Measurements from ENCODE around the gene SLC17A7.

SLC17A7 gene

DNA sequence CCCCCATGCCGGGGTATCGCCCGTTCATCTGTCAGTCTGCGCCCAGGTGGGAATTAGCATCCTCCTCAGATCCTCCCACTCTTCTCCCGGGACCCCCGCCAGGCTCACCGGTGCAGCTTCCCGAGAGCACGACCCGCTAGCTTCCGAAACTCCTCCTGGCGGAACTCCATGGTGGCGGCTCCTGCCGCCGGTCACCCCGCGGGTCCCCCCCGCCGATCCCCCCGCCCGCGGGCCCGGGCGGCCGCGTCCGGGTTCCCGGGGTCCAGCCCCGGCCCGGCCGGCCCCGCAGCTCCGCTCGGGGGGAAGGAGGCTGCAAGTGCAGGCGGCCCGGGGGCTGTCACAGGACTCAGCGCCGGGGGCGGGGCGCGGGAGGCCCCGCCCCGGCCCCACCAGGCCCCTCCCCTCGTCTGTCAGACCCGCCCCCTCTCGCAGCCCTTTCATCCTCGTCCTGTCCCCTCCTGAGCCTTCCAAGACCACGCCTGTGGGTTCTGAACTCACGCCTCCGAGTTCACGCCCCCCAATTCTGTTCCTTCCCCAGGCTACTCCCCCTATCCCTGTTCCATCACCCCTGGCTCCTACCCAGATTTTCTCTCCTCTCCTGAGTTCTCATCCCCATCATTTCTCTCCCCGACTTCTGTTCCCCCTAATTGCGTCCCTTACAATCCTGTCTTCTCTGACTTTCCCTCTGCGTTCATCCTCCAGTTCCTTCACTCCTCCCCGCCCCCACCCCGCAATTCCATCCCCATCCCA lies at the start of gene SLC17A7:
TSS of gene SLC17A7 (minus strand) at position 318 of the 750 bp plus-strand sequence. CDS start at position 170, 148 bp downstream.
- no peak within 1 kb of the TSS for H3K27ac ChIP-seq (ENCODE audit: low read length)
- H3K4me3 ChIP-seq (ENCODE audit: low read depth in 1 of 2, low read length in 2 of 2): peak within 1 kb of the TSS; percentile 16 to 40
- no peaks in the 10 kb centered on the region for H3K36me3 ChIP-seq (ENCODE audit: control insufficient read depth in 1 of 2, insufficient read depth in 2 of 2, low read length in 2 of 2)
- H3K4me1 ChIP-seq (ENCODE audit: control insufficient read depth in 1 of 2, insufficient read depth in 2 of 2, low read length in 2 of 2): peaks cover 3 to 23% of the 10 kb centered on the region in 2 donors
- no peaks in the 10 kb centered on the region for H3K9me3 ChIP-seq (ENCODE audit: control insufficient read depth in 1 of 2, low read length in 2 of 2)
- peaks cover 43% of the 10 kb centered on the region for H3K27me3 ChIP-seq (ENCODE audit: low read depth, low read length)

DNA sequence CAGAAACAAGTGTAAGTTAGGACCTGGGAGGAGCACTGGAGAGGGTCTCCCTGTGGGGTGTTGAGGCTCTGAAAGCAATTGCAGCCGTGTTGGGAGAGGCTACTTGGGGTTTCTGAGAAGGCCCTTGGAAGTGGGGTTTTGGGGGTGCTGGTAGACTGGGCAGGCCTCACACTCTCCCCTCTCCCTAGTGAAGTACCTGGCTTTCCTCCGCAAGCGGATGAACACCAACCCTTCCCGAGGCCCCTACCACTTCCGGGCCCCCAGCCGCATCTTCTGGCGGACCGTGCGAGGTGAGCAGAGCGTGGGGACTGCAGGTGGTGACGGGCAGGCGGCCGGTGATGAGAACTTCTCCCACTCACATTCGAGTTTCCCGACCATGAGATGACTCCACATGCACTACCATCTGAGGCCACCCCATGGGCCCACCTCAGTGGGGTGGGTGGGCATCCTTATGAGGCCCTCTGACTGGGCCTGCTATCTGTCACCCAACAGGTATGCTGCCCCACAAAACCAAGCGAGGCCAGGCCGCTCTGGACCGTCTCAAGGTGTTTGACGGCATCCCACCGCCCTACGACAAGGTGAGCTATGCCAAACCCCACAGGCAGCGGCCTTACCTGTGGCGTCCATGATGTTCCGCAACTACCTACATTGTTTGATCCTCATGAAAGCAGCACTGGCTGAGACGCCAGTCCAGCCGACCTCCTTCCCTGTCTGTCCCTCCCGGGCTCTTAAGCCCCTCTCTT lies 49.1 kb upstream of the SLC17A7 start:
- Histone ChIP-seq H3K9me3 (ENCODE audit: control insufficient read depth in 1 of 2, low read length in 2 of 2) (no peaks in the 10 kb centered on the region), H3K27me3 (ENCODE audit: low read depth, low read length) (no peaks in the 10 kb centered on the region), H3K36me3 (ENCODE audit: control insufficient read depth in 1 of 2, insufficient read depth in 2 of 2, low read length in 2 of 2) (peaks cover 37 to 48% of the 10 kb centered on the region in 2 donors), H3K4me3 (ENCODE audit: low read depth in 1 of 2, low read length in 2 of 2) (peak overlapping the region in 1 of 2 donors; percentile 100), H3K27ac (ENCODE audit: low read length) (peak overlapping the region; percentile 98), H3K4me1 (ENCODE audit: control insufficient read depth in 1 of 2, insufficient read depth in 2 of 2, low read length in 2 of 2) (peaks cover 12 to 19% of the 10 kb centered on the region in 2 donors)

DNA sequence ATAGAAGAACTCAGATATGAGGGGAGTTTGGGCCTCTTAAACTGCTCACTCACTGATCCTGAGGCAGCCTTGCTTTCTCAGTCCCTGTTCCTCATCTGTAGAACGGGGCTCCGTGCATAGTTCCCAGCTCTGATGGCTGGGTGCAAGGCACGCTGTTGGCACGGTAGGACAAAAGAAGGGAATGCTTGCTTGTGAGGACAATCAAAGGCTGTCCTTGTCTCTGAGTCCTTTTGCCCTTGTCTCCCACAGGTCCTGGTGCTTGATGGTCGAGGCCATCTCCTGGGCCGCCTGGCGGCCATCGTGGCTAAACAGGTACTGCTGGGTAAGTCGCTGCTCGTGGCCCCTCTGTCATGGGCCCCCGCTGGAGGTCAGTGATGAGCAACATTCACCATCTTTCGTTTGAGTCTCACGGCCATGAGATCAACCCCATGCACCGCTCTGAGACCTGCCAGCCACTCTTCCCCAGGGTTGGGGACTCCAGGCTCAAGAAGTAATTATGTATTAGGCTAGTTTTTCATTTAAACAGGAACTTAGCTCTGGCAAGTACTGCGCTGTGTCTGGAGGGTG lies 48.4 kb upstream of the SLC17A7 start:
- peak overlapping the region; percentile 98 for H3K27ac ChIP-seq (ENCODE audit: low read length)
- peaks cover 12 to 19% of the 10 kb centered on the region in 2 donors for H3K4me1 ChIP-seq (ENCODE audit: control insufficient read depth in 1 of 2, insufficient read depth in 2 of 2, low read length in 2 of 2)
- no peaks in the 10 kb centered on the region for H3K9me3 ChIP-seq (ENCODE audit: control insufficient read depth in 1 of 2, low read length in 2 of 2)
- peak overlapping the region; percentile 99 to 100 for H3K4me3 ChIP-seq (ENCODE audit: low read depth in 1 of 2, low read length in 2 of 2)
- no peaks in the 10 kb centered on the region for H3K27me3 ChIP-seq (ENCODE audit: low read depth, low read length)
- H3K36me3 ChIP-seq (ENCODE audit: control insufficient read depth in 1 of 2, insufficient read depth in 2 of 2, low read length in 2 of 2): peaks cover 37 to 48% of the 10 kb centered on the region in 2 donors

DNA sequence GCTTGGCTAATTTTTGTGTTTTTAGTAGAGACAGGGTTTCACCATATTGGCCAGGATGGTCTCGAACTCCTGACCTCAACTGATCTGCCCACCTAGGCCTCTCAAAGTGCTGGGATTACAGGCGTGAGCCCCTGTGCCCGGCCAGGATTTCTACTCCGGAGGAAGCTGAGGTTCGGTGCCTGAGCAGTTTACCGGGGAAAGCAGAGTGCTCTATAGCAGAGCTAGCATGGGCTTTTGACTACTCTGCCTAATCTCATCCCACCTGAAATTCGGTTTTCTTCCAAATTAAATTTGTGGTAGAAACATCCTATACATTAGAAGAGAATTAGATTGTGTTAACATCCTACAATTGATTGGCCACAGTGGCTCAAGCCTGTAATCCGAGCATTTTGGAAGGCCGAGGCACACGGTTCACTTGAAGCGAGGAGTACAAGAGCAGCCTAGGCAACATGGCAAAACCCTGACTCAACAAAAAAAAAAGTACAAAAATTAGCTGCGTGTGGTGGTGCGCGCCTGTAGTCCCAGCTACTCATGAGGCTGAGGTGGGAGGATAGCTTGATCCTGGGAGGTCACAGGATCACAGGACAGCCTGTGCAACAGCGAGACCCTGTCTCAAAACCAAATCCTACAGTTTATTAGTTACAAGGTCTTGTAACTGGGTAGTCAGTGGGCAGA lies 47.7 kb upstream of the SLC17A7 start:
- Histone ChIP-seq H3K27me3 (ENCODE audit: low read depth, low read length) (no peaks in the 10 kb centered on the region), H3K9me3 (ENCODE audit: control insufficient read depth in 1 of 2, low read length in 2 of 2) (no peaks in the 10 kb centered on the region), H3K36me3 (ENCODE audit: control insufficient read depth in 1 of 2, insufficient read depth in 2 of 2, low read length in 2 of 2) (peaks cover 37 to 48% of the 10 kb centered on the region in 2 donors), H3K27ac (ENCODE audit: low read length) (peak overlapping the region; percentile 98), H3K4me1 (ENCODE audit: control insufficient read depth in 1 of 2, insufficient read depth in 2 of 2, low read length in 2 of 2) (peaks cover 12 to 19% of the 10 kb centered on the region in 2 donors), H3K4me3 (ENCODE audit: low read depth in 1 of 2, low read length in 2 of 2) (peak overlapping the region; percentile 99 to 100)

DNA sequence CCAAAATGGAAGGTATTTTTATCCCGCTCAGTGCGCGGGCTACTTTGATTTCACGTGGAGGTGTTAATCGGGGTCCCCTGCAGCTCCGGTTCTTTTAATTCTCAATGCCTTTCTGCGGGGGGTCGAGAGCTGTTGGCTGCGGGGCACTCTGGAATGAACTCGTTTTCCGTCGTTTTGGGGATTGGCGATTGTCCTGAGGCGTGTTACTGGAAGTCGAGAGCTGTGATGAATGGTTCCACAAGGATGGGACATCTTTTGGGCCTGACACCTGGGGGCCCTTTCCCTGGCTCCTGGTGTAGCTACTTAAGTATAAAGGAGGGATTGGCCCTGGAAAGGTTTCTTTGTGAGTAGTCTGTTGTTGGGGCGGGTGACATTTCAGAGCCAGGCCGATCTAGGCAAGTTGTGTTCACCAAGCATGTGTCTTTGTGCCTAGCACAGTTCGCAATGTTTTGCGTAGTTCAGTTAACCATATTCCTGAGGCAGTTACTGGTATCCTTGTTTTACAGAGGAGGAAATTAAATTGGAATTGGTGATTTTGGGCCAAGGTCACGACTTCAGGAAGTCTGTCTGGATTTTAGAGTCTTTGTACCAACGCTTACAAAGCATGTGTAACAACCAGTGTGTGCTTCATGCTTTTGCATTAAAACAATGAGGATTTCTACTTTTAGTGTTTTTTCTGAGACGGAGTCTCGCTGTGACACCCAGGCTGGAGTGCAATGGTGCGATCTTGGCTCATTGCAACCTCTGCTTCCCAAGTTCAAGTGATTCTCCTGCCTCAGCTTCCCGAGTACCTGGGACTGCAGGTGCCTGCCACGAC lies 46.9 kb upstream of the SLC17A7 start:
- H3K4me1 ChIP-seq (ENCODE audit: control insufficient read depth in 1 of 2, insufficient read depth in 2 of 2, low read length in 2 of 2): peaks cover 12 to 19% of the 10 kb centered on the region in 2 donors
- peaks cover 37 to 47% of the 10 kb centered on the region in 2 donors for H3K36me3 ChIP-seq (ENCODE audit: control insufficient read depth in 1 of 2, insufficient read depth in 2 of 2, low read length in 2 of 2)
- peak overlapping the region; percentile 99 to 100 for H3K4me3 ChIP-seq (ENCODE audit: low read depth in 1 of 2, low read length in 2 of 2)
- no peaks in the 10 kb centered on the region for H3K9me3 ChIP-seq (ENCODE audit: control insufficient read depth in 1 of 2, low read length in 2 of 2)
- peak overlapping the region; percentile 98 for H3K27ac ChIP-seq (ENCODE audit: low read length)
- no peaks in the 10 kb centered on the region for H3K27me3 ChIP-seq (ENCODE audit: low read depth, low read length)

DNA sequence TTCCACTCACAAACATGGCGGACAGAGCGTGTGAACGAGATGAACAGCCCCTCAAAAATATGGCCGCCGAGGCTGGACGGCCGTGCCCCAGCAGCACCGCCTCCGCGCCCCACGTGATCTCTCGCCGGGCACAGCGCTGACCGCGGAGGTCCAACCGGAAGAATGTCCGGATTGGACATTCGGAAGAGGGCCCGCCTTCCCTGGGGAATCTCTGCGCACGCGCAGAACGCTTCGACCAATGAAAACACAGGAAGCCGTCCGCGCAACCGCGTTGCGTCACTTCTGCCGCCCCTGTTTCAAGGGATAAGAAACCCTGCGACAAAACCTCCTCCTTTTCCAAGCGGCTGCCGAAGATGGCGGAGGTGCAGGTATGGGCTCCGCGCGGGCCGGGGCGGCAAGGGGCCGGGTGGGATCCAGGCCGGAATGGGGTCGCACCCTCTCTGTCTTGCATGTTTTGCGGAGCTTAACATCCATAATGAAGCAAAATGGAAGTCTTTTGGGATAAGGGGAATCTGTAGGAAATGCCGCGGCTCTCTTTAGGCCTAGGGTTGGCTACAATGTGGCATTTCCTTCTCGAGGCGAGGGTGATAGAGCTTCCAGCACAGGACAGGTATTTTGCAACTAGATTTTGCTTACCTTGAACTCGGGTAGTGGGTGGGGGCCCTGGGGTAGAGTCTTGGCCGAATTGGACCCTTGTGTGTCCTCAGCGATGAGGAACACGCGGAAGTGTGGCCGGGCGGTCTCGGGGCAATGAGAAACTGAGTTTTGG lies 46.1 kb upstream of the SLC17A7 start, which contains the start of gene RPL13A:
TSS of gene RPL13A (plus strand) at position 332 of the 769 bp plus-strand sequence. CDS start at position 354, 22 bp downstream.
- Histone ChIP-seq H3K27ac (ENCODE audit: low read length) (peak within 1 kb of the TSS; percentile 98), H3K36me3 (ENCODE audit: control insufficient read depth in 1 of 2, insufficient read depth in 2 of 2, low read length in 2 of 2) (peaks cover 31 to 39% of the 10 kb centered on the region in 2 donors), H3K4me3 (ENCODE audit: low read depth in 1 of 2, low read length in 2 of 2) (peak within 1 kb of the TSS; percentile 99 to 100), H3K27me3 (ENCODE audit: low read depth, low read length) (no peaks in the 10 kb centered on the region), H3K9me3 (ENCODE audit: control insufficient read depth in 1 of 2, low read length in 2 of 2) (no peaks in the 10 kb centered on the region), H3K4me1 (ENCODE audit: control insufficient read depth in 1 of 2, insufficient read depth in 2 of 2, low read length in 2 of 2) (peaks cover 12 to 19% of the 10 kb centered on the region in 2 donors)

DNA sequence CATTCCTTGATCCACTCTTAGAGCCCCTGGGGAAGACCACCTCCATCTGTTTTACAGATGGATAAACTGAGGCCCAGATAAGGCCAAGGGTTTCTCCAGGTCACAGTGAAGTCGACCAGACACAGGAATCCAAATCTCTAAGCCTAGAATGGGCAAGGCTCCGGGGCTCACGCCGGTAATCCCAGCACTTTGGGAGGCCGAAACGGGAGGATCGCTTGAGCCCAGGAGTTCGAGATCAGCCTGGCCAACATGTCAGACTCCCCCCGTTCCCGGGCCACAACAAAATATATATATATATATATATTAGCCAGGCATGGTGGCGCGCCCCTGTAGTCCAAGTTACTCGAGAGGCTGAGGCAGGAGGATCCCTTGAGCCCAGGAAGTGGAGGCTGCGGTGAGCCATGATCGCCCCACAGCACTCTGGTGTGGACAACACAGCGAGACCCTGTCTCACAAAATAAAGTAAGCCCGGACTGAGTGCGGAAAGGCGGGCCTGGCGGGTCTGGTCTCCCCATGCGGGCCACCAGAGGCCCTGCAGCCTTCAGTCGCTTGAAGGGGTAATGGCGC lies 45.5 kb upstream of the SLC17A7 start:
- no peaks in the 10 kb centered on the region for H3K9me3 ChIP-seq (ENCODE audit: control insufficient read depth in 1 of 2, low read length in 2 of 2)
- H3K4me1 ChIP-seq (ENCODE audit: control insufficient read depth in 1 of 2, insufficient read depth in 2 of 2, low read length in 2 of 2): peaks cover 12 to 19% of the 10 kb centered on the region in 2 donors
- no peak overlapping the region for H3K27ac ChIP-seq (ENCODE audit: low read length)
- peaks cover 25 to 37% of the 10 kb centered on the region in 2 donors for H3K36me3 ChIP-seq (ENCODE audit: control insufficient read depth in 1 of 2, insufficient read depth in 2 of 2, low read length in 2 of 2)
- H3K27me3 ChIP-seq (ENCODE audit: low read depth, low read length): no peaks in the 10 kb centered on the region
- peak overlapping the region in 1 of 2 donors; percentile 16 for H3K4me3 ChIP-seq (ENCODE audit: low read depth in 1 of 2, low read length in 2 of 2)

DNA sequence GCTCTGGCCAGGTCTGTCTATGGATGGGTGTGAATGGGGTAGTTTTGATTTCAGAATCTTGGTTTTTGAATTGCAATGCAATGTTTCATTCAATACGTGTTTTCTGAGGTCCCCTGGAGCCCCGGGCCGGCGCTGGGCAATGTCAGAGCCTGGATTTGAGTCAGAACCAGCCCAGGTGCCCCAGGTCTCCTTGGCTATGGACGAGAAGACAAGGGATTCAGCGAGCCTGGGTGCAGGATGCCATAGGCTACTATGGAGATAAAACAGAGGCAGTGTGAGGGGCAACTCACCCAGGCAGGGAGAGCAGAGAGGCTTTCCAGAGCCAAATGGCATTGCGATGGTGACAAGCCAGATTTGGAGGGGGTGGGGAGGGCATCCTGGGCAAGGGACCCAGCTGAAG lies 44.9 kb upstream of the SLC17A7 start:
- H3K27me3 ChIP-seq (ENCODE audit: low read depth, low read length): no peaks in the 10 kb centered on the region
- H3K4me1 ChIP-seq (ENCODE audit: control insufficient read depth in 1 of 2, insufficient read depth in 2 of 2, low read length in 2 of 2): peaks cover 12 to 19% of the 10 kb centered on the region in 2 donors
- H3K9me3 ChIP-seq (ENCODE audit: control insufficient read depth in 1 of 2, low read length in 2 of 2): no peaks in the 10 kb centered on the region
- H3K36me3 ChIP-seq (ENCODE audit: control insufficient read depth in 1 of 2, insufficient read depth in 2 of 2, low read length in 2 of 2): peaks cover 25 to 31% of the 10 kb centered on the region in 2 donors
- H3K27ac ChIP-seq (ENCODE audit: low read length): no peak overlapping the region
- H3K4me3 ChIP-seq (ENCODE audit: low read depth in 1 of 2, low read length in 2 of 2): no peak overlapping the region

DNA sequence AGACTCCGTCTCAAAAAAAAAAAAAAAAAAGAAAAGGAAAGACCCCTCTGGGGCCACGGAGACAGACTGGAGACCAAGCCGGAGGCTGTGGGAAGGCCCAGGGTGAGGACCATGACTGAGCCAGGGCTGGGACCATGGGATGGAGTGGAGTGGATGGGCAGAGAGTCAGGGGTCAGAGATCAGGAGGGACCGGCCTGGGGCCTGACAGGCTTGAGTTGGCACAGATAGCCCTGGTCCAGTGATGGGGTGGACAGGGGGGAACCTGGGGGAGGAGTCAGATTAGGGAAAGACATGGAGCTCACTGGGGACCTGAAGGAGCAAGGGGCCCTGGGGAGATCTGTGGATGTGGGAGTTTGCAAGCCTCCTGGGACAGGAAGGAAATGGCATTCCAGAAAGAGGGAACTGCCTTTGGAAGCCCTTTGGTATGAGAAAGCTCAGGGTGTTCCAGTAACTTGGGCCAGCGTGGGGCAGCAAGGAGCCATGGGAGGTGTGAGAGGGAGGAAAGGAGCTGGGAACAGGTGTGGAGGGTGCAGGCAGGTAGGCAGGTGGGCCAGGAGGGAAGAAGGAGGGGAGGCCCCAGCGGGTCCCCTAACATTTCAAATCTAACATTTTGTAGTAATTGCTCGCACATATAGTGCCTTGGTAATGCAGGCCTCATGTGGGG lies 39.8 kb upstream of the SLC17A7 start:
- Histone ChIP-seq H3K36me3 (ENCODE audit: control insufficient read depth in 1 of 2, insufficient read depth in 2 of 2, low read length in 2 of 2) (peaks cover 0 to 9% of the 10 kb centered on the region in 2 donors), H3K4me1 (ENCODE audit: control insufficient read depth in 1 of 2, insufficient read depth in 2 of 2, low read length in 2 of 2) (no peaks in the 10 kb centered on the region), H3K27me3 (ENCODE audit: low read depth, low read length) (no peaks in the 10 kb centered on the region)

More for the DNA sequence above, 39.8 kb upstream of the SLC17A7 start:
- Histone ChIP-seq H3K27ac (ENCODE audit: low read length) (no peak overlapping the region), H3K9me3 (ENCODE audit: control insufficient read depth in 1 of 2, low read length in 2 of 2) (no peaks in the 10 kb centered on the region), H3K4me3 (ENCODE audit: low read depth in 1 of 2, low read length in 2 of 2) (no peak overlapping the region)

All from muscle layer of duodenum (tissue), 2 donors.